Aorta (tissue), 5 donors: ENCODE results near the gene CLEC2L. TPM values are rescaled to one million over a fixed set of nuclear protein-coding genes. Genes with fewer than 3 reads are reported as not detected.
A peak's percentile ranks its signal among the peaks of the same experiment; 100 is the strongest.

Experiments used
- ATAC-seq: fragments of 200-7000 bp; cut with Tn5 transposase; one replicate; pipeline ENCODE4 v1.9.1; 2022; ENCODE audit warnings: moderate library complexity; ENCODE audit not compliant: low FRiP score
- DNase-seq, 2 donors: peaks; one replicate each; pipeline ENCODE4 v3.0.0-alpha.2; 2020
- H3K27ac ChIP-seq, 2 donors: one replicate each; pipeline ENCODE4 v1.5.1; 2013; ENCODE audit warnings: low read length in 2 of 2, mild to moderate bottlenecking in 2 of 2, moderate library complexity in 2 of 2, control low read depth in 1 of 2, inconsistent platforms in 1 of 2, low read depth in 1 of 2
- H3K27me3 ChIP-seq, 2 donors: one replicate each; pipeline ENCODE4 v1.6.1; 2013; ENCODE audit warnings: control low read depth in 1 of 2, low read length in 1 of 2, mild to moderate bottlenecking in 1 of 2, moderate library complexity in 1 of 2; ENCODE audit not compliant: insufficient read depth in 2 of 2, control insufficient read depth in 1 of 2
- H3K36me3 ChIP-seq, 2 donors: one replicate each; pipeline ENCODE4 v1.6.1; 2013; ENCODE audit warnings: control low read depth in 1 of 2, low read length in 1 of 2, mild to moderate bottlenecking in 1 of 2; ENCODE audit not compliant: insufficient read depth in 2 of 2, control insufficient read depth in 1 of 2
- H3K4me1 ChIP-seq, 2 donors: one replicate each; pipeline ENCODE4 v1.6.1; 2013; ENCODE audit warnings: low read length in 2 of 2, control low read depth in 1 of 2, mild to moderate bottlenecking in 1 of 2, moderate library complexity in 1 of 2; ENCODE audit not compliant: insufficient read depth in 2 of 2, control insufficient read depth in 1 of 2
- H3K4me3 ChIP-seq, 2 donors: one replicate each; pipeline ENCODE4 v1.5.1; 2013; ENCODE audit warnings: low read length in 2 of 2, control low read depth in 1 of 2, mild to moderate bottlenecking in 1 of 2
- H3K9me3 ChIP-seq: one replicate; pipeline ENCODE4 v1.6.1; 2013; ENCODE audit warnings: mild to moderate bottlenecking, low read length; ENCODE audit not compliant: control insufficient read depth
- WGBS, 2 donors: extraction: QIAGEN DNeasy Blood & Tissue Kit; methylation state at CpG; one replicate each; pipeline ENCODE4 v1.1.7; 2013; 5-methylcytosine and 5-hydroxymethylcytosine counted together
- intact Hi-C, 2 donors: fragments of 100-400 bp; cut with DNase I; formaldehyde crosslinking; loops; one replicate each; pipeline versions ENCODE4 v1.14.2 to v1.15.0; 2022
- polyA plus RNA-seq, 2 donors: library from polyadenylated mRNA; stranded (reverse); fragments of 200-250 nt; gene quantifications; one replicate each; pipeline ENCODE4 v1.2.3, GENCODE V29; 2013
- total RNA-seq, 2 donors: library from RNA; stranded (reverse); fragmentation: NEBNext Ultra II Directional; extraction: Animal tissue kit (Norgen Biotek cat#: 25700); gene quantifications; one replicate each; pipeline ENCODE4 v1.2.1, GENCODE V29; 2021
- donor health status: healthy with polysubstance abuse.
- donor health status: Bipolar disorder and iron deficiency.
- donor health status: DM: no; HTN: no; CAD: no.
- donor health status: DM: no; HTN: no; CAD: no.
- donor health status: DM: yes; HTN: yes; CAD: no.

Gene CLEC2L
- total and polyA plus RNA-seq, 4 donors, result not detected

DNA sequence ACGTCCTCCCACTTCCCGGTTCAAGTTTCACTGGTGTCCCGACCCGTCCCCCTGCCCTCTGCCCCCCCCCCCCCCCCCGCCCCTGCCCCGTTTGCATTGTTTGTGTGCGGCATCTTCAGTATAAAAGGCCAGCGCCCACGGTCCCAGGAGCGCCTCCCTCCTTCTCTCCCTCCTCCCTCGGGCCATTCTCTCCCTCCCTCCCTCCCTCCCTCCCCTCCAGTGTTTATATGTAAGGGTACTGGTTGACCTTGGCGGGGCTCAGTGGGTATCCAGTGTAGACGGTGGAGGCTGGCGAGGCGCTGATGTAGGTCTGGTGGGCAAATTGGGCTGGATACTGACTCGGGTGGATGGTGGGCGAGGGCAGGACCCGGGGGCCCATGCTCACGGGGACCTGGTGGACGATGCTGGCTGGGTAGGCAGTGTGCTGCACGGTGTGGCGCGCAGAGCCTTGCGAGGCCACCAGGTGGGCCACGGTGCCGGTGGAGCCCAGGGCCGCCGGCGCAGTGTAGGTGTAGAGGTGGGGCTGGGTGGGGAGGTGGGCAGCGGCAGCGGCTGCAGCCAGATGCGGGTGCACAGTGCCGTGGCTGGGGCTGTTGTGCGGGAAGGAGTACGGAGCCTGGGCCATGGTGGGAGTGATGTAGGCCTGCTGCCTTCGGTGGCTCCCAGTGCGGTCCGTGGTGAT lies 49.4 kb downstream of the CLEC2L start:
- ATAC-seq (no peak), DNase-seq (peak in 1 of 2 donors; percentile 73)
- no peaks in the 10 kb centered on the region for H3K27me3 ChIP-seq
- H3K4me3 ChIP-seq, result no peak overlapping the region
- 89 to 91% methylated on average over 37 to 38 of the region's 38 CpGs for WGBS, 2 donors
- H3K36me3 ChIP-seq, result peaks cover 3 to 8% of the 10 kb centered on the region in 2 donors
- no peaks in the 10 kb centered on the region for H3K9me3 ChIP-seq
- H3K4me1 ChIP-seq, result no peaks in the 10 kb centered on the region
- H3K27ac ChIP-seq, result no peak overlapping the region
- intact Hi-C loops, result no loop called here

DNA sequence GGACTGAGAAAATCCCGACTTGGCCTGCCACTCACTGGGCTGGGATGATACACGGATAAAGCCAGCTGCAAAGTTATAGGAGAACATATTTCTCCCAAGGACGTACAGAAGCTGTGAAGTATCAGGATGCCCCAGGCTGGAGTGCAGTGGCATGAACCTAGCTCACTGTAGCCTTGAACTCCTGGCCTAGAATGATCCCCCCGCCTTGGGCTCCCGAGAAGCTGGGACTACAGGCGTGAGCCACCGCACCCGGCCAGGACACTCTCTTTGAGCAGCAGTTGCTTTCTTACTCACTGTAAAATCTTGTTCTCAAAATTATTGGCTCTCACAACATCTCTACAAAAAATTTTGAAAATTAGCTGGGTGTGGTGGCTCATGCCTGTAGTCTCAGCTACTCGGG lies 50.4 kb downstream of the CLEC2L start:
- WGBS, 2 donors, result 91% methylated on average over 9 of the region's 9 CpGs
- H3K4me3 ChIP-seq, result no peak overlapping the region
- peaks cover 3 to 8% of the 10 kb centered on the region in 2 donors for H3K36me3 ChIP-seq
- H3K27me3 ChIP-seq, result no peaks in the 10 kb centered on the region
- H3K27ac ChIP-seq, result no peak overlapping the region
- intact Hi-C loops, result no loop called here
- H3K4me1 ChIP-seq, result no peaks in the 10 kb centered on the region
- DNase-seq (no peak), ATAC-seq (no peak)
- H3K9me3 ChIP-seq, result no peaks in the 10 kb centered on the region

GRCh38 chr7:139574618-139575337 lies 51.3 kb downstream of the CLEC2L start:
- Histone ChIP-seq H3K27ac (no peak overlapping the region), H3K36me3 (peaks cover 3 to 8% of the 10 kb centered on the region in 2 donors), H3K4me3 (no peak overlapping the region), H3K4me1 (no peaks in the 10 kb centered on the region), H3K9me3 (no peaks in the 10 kb centered on the region), H3K27me3 (no peaks in the 10 kb centered on the region)
- DNase-seq (no peak), ATAC-seq (no peak)
- WGBS, 2 donors, result 87 to 90% methylated on average over 16 of the region's 16 CpGs
- intact Hi-C loops, result no loop called here

DNA sequence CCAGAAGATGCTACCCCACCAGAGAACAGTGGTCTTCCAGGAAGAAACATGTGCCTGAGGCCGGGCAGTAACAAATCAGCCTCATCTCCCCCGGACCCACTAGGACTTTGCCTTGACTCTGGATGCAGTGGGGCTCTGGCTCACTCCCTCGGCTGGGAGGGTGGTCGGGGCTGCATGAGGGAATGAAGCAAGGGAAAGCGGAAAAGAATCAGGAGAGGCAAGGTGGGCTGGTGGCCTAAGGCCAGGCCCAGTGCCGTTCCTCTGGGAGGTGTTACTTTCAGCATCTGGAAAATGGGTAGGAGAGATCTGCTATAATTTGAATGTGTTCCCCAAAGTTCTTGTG lies 51.8 kb downstream of the CLEC2L start:
- WGBS, 2 donors, result 90 to 93% methylated on average over 6 of the region's 6 CpGs
- Histone ChIP-seq H3K27me3 (no peaks in the 10 kb centered on the region), H3K9me3 (no peaks in the 10 kb centered on the region), H3K4me3 (no peak overlapping the region), H3K27ac (no peak overlapping the region), H3K36me3 (peaks cover 3 to 8% of the 10 kb centered on the region in 2 donors), H3K4me1 (no peaks in the 10 kb centered on the region)
- DNase-seq (no peak), ATAC-seq (no peak)
- intact Hi-C loops, result no loop called here

GRCh38 chr7:139576179-139576973 lies 52.9 kb downstream of the CLEC2L start:
- no peak overlapping the region for H3K4me3 ChIP-seq
- no peaks in the 10 kb centered on the region for H3K27me3 ChIP-seq
- DNase-seq (no peak), ATAC-seq (peak; percentile 21)
- H3K4me1 ChIP-seq, result no peaks in the 10 kb centered on the region
- 88 to 89% methylated on average over 11 of the region's 11 CpGs for WGBS, 2 donors
- peaks cover 3 to 8% of the 10 kb centered on the region in 2 donors for H3K36me3 ChIP-seq
- intact Hi-C loops, result no loop called here
- H3K27ac ChIP-seq, result no peak overlapping the region
- no peaks in the 10 kb centered on the region for H3K9me3 ChIP-seq

GRCh38 chr7:139580435-139580834 lies 57.0 kb downstream of the CLEC2L start:
- Histone ChIP-seq H3K9me3 (no peaks in the 10 kb centered on the region), H3K27me3 (no peaks in the 10 kb centered on the region), H3K4me3 (no peak overlapping the region), H3K4me1 (no peaks in the 10 kb centered on the region), H3K27ac (no peak overlapping the region), H3K36me3 (peaks cover 0 to 9% of the 10 kb centered on the region in 2 donors)
- no peak for DNase-seq
- intact Hi-C loops, result no loop called here
- ATAC-seq, result no peak
- WGBS, 2 donors, result 96 to 97% methylated on average over 3 of the region's 3 CpGs

- peaks cover 0 to 5% of the 10 kb centered on the region in 2 donors for H3K36me3 ChIP-seq
- intact Hi-C loops, result no loop called here
- no peak for ATAC-seq
Observed at GRCh38 chr7:139582130-139582650, 58.7 kb downstream of the CLEC2L start.

GRCh38 chr7:139582671-139583155 lies 59.2 kb downstream of the CLEC2L start:
- ATAC-seq, result no peak
- no peaks in the 10 kb centered on the region for H3K27me3 ChIP-seq
- no peak overlapping the region for H3K4me3 ChIP-seq
- DNase-seq, result peak in 1 of 2 donors; percentile 66
- no peaks in the 10 kb centered on the region for H3K4me1 ChIP-seq
- 93% methylated on average over 14 of the region's 14 CpGs for WGBS, 2 donors
- no peak overlapping the region for H3K27ac ChIP-seq
- H3K36me3 ChIP-seq, result peaks cover 0 to 5% of the 10 kb centered on the region in 2 donors
- no peaks in the 10 kb centered on the region for H3K9me3 ChIP-seq
- intact Hi-C loops, result no loop called here

More at GRCh38 chr7:139582130-139582650, 58.7 kb downstream of the CLEC2L start:
- DNase-seq, result peak in 1 of 2 donors; percentile 34
- 87% methylated on average over 14 of the region's 14 CpGs for WGBS, 2 donors
- no peaks in the 10 kb centered on the region for H3K27me3 ChIP-seq
- no peak overlapping the region for H3K4me3 ChIP-seq
- no peak overlapping the region for H3K27ac ChIP-seq
- H3K4me1 ChIP-seq, result no peaks in the 10 kb centered on the region
- no peaks in the 10 kb centered on the region for H3K9me3 ChIP-seq
